HG02938 (cell line): Measurements from ENCODE around the gene CEP41.
"Not testable (repeated sequence)": the region's sequence is repeated elsewhere in the genome, so short reads cannot be mapped to it uniquely, and the experiment has no call there.

Experiments used
- ATAC-seq: cut with Tn5 transposase; IDR thresholded peaks from one replicate; pipeline ENCODE4 v1.9.1; 2021; ENCODE audit warnings: mild to moderate bottlenecking, moderate library complexity; ENCODE audit not compliant: unreplicated experiment

CEP41 gene

DNA sequence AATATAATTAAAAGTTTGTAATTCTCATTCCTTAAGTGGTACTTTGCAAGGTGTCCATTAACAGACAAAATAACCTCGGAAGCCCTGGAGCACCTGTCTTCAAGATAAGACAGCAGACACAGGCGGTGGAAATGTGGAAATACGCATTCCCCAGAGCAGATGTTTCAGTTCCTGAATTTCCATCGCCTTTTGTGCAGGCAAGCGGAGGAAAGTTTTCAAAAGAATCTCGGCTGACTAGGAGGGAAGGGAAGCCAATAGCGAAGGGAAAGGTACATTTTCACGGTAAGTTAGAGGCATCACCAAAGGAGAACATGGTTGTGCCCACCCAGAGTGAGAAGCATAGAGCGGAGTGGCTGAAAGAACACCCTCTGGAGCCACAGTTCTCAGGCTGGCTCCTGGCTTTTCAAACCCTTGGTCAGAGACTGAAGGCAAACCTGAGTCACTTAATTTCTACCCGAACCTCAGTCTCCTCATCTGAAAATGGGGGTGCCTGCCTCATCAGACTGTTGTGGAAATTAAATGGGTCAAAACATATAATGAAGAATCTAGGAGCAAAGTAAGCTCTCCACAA, 46.9 kb downstream of the CEP41 start:
- ATAC-seq = no peak

DNA sequence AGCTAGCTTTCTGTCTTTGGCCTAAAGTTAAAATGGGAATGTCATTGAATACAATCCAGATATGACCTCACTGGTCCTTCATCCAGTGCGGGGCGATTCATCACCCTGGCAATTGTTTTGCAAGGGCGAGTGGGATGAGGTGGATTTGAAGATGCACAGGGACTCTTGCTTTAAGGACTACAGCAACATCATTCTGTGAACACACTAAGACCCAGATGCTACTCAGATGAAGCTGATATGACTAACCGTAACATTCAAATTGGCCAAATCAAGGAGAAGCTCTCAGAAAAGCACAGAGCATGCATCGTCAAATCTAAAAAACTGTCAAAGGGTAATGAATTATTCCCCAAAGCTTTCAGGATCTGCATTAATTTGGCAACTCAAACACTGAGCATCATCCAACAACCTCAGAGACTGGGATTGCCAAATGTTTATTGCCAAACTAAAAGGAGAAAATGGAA, 47.7 kb downstream of the CEP41 start:
- ATAC-seq = no peak

DNA sequence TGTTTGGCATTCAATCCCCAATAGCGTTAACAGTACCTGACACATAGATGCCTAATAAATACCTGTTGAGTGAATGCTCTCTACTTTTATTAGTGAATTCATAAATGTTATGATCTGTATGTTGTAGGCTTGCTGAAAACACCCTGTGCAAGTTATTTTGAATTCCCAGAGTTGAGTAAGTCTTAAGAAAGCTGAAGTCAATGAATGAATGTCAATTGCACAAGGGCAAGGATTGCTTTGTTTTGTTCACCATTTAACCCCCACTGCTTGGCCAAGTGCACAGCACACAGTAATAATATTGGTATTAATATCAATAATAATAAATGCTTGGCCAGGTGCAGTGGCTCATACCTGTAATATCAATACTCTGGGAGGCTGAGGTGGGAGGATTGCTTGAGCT, 50.3 kb downstream of the CEP41 start:
- ATAC-seq = no peak

DNA sequence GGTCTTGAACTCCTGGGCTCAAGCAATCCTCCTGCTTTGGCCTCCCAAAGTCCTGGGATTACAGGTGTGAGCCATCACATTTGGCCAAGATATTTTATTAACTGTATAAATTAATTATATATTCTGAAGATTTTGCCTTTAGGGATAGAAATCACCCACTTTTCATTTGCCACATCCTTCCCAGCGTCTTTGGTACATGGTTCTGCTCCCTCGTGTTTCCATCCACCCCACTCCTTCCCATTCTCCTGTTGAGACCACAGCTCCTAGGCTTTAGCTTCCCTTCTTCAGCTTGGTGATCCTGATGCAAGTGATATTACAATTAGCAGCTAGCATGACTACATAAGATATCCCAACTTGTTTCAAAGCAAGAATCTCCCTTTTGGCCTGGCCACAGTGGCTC, 52.1 kb downstream of the CEP41 start:
- ATAC-seq = no peak

DNA sequence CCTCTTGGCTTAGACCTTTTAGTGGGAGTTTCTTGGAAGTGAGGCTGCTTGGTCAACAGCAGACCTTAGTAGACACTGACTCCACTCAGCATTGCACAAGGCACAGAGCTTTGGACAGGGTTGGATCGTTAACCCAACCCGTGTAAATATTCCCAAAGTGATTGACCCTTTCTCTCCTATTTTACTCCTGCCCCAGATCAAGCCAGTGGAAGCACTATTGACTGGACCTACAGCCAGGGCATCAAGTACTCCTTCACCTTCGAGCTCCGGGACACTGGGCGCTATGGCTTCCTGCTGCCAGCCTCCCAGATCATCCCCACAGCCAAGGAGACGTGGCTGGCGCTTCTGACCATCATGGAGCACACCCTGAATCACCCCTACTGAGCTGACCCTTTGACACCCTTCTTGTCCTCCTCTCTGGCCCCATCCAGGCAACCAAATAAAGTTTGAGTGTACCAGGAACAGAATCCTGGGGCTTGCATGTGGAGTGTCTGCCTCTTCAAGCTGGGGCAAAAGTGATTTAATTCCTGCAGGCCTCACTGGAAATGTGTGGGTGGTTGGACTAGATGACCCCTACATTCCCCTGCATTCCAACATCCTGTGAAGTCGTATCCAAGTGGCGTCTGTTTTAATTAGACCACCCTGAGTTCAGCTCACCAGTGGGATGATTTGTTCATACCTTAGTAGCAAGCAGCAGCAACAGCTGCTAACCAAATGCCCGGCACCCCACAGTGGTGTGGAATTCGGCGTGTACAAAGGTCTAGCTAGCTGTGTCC, 53.0 kb downstream of the CEP41 start:
- no peak for ATAC-seq

DNA sequence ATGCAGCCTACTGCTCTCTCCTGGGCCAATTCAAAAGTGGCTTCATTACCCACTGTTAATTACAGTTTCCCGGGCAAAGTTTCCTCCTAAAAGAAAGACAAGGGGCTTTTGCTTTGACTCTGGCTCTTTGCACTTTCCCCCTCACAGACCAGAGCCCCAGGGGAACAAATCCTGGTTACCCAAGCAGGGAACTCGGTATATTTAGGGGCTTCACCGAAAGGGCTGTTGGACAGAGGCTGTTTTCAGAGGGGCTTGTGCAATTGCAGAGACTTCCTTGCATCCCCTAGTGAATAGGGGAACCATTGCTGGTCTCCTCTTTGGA, 53.5 kb downstream of the CEP41 start:
- no peak for ATAC-seq

DNA sequence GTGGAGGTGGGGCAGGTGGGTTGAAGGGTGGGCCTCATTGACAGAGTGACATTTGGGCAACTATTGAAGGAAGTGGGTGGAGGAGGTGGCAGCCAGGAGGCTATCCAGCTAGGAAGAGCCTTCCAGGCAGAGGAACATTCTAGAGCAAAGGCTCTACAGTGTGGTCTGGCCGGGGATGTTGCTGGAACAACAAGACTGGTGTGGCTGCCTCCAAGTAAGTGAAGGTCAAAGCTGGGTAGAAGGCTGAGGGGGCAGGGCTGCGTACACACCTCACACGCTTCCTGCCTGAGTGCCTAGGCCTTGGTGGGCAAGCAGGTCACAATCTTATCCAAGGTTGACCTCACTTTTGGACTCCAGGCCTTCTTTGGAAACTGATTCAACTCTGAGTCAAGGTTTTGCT, 53.9 kb downstream of the CEP41 start:
- ATAC-seq = no peak

DNA sequence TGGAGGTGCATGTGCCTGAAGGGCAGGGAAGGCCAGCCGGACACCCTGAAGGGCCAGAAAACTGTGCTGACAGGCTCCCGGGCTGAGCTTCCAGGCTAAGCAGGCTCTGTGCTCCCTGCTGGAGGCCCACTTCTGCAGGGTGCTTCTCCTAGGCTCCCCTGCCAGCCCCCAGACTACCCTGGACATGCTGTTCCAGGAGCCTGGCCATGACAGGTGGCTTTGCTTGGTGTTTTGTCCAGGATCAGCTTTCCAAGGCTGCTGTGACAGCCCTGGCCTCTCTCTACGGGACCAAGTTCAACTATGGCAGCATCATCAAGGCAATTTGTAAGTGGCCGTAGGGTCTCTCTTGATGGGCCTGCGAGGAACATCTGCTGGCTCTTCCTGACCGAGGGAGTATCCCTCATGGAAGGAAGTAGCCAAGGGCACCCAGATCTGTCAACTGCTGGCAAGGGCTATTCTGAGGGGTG, 55.2 kb downstream of the CEP41 start:
- ATAC-seq = no peak

DNA sequence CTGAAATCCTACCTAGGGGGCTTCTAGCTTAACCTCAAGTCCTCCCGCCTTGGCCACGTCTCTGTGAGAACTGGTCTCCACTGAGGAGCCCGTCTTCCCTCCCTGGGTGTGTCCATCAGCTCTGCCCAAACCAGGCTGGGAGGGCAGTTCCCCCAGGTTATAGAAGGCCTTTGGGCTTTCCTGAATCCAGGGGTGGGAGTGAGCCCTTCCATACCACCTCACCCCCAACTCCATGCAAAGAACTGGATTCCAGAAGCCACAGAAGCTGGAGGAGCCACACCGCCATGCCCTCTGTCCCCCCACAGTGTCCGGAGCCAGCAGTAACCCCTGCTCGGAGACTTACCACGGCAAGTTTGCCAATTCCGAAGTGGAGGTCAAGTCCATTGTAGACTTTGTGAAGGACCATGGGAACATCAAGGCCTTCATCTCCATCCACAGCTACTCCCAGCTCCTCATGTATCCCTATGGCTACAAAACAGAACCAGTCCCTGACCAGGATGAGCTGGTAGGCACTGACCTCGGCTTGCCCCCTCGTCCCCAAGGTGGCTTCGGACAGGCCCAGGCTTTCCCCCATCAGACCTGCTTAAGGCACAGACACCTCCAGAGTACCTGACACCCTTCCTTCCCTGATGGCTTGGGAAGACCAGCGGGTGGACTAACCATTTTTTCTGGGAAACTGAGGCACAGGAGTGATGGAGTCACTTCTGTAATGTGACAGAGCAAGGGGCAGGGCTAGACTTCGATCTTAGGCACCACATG, 55.8 kb downstream of the CEP41 start:
- ATAC-seq = no peak

DNA sequence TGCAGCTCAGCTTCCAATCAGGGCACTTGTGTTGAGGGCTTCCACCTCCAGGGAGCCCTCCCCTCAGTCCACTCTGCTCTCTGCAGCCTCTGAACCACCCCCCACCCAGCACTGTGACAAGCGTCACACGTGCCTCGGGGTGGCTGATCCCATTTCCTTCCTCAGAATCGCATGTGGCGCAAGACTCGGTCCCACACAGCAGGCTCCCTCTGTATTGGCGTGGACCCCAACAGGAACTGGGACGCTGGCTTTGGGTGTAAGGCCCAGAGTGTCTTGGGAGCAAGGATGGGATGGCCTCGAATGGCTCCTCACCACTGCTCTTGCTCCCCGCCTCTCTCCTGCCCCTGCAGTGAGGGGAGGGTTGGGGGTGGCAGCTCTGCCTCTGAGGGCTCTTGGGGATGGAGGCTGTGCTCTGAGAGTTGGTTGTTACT, 56.4 kb downstream of the CEP41 start:
- no peak for ATAC-seq

DNA sequence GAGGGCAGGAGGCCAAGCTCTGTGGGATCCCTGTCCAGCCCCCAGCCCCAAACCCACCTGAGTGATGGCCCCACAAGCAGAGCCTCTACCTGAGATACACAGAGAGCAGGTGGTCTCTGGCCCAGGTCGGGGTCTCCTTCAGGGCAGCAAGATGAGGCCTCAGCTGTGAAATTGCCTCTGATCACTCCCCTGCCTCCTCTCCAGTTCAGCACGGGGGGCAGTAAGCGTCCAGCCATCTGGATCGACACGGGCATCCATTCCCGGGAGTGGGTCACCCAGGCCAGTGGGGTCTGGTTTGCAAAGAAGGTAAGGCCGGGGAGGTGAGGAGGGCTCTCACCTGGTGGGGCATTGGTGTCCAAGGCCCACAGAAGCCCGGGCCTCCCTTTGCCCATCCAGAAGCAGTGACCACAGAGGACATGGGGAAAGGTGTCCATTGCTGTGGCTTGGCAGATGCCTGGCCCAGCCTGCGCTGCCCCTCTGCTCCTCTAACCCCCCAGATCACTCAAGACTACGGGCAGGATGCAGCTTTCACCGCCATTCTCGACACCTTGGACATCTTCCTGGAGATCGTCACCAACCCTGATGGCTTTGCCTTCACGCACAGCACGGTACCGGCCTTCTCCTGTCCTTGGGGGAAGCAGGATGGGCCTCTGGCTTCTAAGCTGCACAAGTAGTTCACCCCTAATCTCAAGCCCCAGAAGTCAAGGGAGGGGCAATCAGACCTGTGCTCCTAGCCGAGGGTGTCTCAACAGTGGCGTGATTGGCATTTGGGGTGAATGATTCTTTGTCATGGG, 57.4 kb downstream of the CEP41 start:
- ATAC-seq = no peak

DNA sequence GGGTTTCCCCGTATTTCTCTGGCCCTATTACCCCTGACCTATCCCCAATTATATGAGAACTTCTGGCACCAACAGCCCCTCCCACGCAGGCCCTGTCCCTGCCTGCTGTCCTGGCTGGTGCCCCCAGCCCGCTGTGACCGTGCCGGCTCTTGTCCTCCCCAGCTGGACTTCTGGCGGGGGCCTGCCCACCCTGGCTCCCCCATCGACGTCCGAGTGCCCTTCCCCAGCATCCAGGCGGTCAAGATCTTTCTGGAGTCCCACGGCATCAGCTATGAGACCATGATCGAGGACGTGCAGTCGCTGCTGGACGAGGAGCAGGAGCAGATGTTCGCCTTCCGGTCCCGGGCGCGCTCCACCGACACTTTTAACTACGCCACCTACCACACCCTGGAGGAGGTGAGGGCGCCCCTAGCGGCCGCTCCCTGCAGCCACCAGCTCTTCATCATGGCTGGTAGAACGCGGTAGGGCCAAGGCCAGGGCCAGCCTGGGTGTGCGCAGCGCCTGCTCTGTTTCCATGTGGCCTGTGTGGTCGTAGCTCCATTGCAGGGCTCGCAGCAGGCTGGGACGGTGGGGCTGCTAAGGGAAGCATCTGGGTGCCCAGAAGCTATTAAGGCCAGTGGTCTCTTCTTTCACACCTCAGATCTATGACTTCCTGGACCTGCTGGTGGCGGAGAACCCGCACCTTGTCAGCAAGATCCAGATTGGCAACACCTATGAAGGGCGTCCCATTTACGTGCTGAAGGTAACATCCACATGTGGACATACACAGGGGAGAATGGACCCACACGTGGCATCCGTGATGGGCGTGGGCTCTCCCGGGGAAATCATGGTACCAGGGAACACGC, 59.1 kb downstream of the CEP41 start:
- ATAC-seq = no peak

DNA sequence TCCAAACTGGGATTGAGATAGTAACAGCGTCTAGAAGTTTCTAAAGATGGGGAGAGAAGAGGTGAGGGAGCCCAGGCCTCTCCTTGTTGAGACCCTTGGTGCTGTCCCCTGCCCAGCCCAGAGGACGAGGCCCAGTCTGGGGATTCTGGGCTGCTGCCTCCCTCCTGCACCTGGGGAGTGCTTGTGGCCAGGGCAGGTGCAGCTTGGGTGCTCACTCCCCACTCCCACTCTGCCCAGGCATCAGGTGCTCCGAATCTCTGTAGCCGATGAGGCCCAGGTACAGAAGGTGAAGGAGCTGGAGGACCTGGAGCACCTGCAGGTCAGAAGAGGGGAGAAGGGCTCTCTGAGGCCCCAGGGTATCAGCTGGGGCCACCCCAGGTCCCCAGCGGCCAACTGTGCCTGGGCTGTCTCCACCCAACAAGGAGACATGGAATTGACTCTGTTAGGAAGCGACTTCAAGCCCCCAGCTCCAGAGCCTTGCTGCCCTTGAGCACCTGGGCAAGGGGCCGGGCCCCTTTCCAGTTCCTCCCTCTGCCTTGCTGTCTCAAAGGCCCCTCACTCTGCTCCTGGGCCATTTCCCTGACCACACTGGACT, 59.9 kb downstream of the CEP41 start:
- ATAC-seq = no peak

DNA sequence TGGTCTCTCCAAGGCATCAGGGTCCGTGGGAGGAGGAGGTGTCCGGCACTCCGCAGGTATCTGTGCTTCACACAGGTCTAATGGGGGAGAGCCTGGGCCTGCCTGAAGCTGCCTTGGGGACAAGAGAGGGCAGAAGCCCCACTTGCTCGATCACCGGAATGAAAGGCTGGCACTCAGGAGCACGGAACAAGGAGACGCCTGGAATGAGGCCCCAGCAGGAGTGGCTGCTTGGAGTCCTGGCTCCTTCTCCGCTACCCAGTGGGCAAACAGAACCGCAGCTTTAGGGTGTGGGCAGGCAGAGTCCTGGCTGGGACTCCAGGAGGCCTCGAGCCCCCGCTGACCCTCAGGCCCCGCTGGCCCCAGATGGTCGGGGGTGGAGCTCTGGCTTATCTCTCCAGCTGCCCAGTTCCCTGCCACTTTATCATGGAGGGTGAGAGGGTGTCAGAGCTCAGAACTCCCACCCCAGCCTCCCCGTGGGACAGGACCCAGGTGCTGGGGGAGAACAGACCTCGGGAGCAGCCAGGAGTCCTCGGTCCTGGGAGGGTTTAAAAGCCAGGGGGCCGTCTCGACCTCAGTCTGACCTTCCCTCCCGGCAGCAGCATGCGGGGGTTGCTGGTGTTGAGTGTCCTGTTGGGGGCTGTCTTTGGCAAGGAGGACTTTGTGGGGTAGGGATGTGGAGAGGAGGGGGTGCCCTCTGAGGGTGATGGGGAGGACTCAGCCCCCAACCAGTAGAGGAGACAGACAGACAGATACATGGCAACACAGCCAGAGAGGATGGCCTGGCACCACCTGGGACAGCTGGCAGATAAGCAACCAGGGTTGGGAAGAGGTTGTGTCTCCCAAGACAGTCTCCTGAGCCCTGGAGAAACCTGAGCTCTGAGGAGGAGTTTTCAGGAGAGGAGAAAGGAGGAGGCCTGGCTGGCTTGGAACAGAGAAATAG, 60.6 kb downstream of the CEP41 start, which contains the start of gene CPA1:
TSS of gene CPA1 (plus strand) at position 574 of the 940 bp plus-strand sequence. CDS start at position 601, 27 bp downstream.
- ATAC-seq = no peak

DNA sequence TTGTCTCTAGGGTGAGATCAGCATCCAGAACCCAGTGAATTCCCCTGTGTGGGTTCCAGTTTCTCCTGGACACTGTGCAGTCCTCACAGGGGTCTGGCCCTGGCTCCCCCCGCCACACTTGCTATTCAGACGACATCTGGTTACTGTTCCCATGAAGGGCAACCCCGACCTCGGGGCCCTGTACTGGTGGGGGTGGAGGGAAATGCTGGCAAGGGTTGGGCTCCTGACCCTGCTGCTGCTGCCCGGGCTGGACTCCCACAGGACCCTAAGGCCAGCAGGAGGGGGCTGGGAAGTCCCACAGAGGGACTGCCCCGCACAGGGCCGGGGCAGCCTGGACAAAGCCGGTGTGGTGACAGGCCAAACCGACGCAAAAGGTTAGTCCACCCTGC, 61.3 kb downstream of the CEP41 start:
- no peak for ATAC-seq

DNA sequence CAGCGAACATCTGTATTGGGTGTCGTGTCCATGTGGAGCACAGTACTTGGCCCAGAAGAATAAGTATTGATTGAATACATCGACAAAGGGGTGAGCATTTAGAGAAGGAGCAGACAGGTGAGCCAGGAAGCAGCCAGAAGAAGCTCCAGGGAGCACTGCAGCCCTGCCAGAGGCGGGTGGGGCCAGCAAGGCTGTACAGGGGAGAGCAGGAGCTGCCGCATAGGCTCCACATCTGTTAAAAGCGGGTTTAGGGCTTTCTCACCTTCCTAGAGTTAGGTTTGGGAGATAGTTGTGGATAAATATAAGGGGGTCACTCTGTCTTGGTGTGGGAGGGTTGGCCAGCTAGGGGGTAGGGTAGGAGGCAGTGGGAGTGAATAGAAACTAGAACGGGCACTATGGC, 61.8 kb downstream of the CEP41 start:
- ATAC-seq = no peak

DNA sequence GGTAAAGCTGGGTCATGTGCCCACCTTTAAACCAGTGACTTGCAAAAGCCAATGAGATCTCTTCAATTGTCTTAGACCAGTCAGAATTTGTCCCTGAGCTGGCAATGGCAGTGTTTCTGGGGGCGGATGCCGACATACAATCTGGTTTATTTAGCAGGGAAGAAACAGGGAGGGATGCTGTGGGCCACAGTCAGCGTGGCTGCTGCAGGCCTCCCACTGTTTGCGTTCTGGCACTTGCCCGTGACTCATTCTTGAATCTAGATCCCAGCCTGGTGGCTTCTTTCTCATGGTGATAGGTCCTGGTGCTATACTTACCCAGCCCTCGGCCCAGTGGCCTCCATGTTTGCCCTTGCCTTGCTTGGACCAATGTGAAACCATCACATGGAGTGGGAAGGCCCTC, 63.6 kb downstream of the CEP41 start:
- no peak for ATAC-seq

DNA sequence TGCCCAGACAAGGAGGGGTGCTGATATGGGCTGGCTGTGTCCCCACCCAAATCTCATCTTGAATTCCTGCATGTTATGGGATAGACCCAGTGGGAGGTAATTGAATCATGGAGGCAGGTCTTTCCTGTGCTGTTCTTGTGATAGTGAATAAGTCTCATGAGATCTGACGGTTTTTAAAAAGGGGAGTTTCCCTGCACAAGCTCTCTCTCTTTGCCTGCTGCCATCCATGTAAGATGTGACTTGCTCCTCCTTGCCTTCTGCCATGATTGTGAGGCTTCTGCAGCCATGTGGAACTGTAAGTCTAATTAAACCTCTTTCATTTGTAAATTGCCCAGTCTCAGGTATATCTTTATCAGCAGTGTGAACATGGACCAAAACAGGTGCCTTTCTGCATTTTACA, 64.4 kb downstream of the CEP41 start:
- not testable (repeated sequence) for ATAC-seq

DNA sequence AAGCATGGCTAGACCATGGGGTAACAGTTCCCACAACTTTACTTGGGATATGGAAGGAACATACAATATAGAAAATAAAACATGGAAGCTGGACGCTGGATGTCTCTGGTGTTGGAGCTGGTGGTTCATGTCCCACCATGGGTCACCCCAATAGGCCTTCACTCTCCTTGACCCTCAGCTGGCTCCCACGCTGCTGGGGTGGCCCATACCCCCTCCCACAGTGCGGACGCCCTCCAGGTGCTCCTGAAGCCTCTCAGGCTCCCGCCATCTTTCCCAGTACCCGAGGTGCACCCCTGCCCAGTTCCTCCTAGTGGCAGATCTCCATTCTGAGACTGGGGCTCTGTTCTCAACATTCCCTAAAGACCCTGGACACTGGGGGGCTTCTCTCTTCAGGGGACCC, 66.3 kb downstream of the CEP41 start:
- ATAC-seq = no peak
